DMS 273 (cell line): ENCODE results near the gene LBHD2.

Experiments
- DNase-seq: peaks from one replicate; lab custom pipeline; 2025; ENCODE audit not compliant: unreplicated experiment; lab: John Stamatoyannopoulos, UW

Gene LBHD2

DNA sequence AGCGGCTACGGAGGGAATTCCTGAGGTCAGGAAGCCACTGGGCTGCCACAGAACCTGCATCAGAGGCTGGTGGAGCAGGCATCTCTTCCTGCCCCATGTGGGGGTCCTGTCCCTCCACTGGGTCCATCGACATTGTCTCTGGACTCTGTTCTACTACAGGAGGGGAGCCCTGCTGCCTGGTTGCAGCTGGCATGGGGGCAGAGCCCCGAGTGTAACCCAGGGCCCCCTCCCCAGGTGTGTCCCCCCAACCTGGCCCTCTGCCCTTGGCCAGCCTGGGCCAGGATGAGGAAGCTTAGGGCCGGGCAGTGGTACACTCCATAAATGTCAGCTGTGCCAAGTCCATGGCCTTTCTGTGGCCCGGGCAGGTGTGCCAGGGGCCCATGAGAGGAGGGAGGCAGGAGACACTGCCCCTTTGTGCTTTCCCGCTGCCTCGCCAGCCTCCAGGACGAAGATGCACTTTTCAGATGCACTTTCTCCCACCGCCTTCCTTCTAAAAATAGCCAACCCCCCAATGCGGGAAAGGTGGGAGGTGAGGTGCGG lies 6.5 kb downstream of the LBHD2 start:
- DNase-seq: no peak

- DNase-seq: peak; percentile 84
These were observed 7.3 kb downstream of the LBHD2 start for GRCh38 chr14:103091041-103091882.

DNA sequence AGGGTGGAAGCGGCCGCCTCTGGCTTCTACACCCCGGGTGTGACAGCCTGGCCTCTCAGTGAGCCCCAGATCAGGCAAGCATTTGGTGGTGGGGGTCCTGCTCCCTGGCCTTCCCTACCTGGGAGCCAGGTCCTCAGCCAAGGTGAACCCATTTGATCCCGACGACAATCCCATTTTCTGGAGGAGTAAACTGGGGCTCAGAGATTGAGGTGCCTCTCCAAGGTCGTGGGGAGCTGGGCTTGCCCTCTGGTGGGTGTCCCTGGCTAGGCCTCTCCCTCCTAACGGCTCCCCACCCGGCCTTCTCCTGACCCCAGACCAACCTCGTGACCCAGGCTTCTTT lies 7.8 kb downstream of the LBHD2 start:
- DNase-seq: no peak

DNA sequence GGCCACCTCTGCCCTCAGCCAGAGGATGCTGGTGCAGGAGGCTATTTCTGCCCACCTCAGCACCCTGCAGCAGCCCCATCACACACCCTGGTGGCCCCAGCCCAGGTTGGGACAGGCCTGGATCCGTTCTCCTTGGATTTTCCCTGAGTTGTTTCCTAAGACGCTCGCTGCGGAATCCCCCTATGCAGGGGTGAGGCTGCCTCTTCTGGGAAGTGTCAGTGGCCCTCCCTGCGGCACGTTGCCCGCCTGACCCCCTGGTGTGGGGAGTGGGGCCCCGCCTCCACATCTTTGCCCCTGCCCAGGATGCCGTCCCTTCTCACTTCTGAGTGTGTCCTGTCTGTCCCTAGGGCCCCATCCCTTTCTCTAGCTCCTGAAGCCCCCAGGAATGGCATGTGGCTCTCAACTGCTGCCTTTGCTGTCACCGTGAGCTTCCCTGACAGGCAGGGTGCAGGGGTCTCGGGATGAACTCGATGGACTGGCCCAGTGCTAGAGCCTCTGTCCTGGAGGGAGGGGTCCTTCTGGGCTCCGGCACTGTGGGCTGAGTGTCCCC lies 9.9 kb downstream of the LBHD2 start:
- no peak for DNase-seq

DNA sequence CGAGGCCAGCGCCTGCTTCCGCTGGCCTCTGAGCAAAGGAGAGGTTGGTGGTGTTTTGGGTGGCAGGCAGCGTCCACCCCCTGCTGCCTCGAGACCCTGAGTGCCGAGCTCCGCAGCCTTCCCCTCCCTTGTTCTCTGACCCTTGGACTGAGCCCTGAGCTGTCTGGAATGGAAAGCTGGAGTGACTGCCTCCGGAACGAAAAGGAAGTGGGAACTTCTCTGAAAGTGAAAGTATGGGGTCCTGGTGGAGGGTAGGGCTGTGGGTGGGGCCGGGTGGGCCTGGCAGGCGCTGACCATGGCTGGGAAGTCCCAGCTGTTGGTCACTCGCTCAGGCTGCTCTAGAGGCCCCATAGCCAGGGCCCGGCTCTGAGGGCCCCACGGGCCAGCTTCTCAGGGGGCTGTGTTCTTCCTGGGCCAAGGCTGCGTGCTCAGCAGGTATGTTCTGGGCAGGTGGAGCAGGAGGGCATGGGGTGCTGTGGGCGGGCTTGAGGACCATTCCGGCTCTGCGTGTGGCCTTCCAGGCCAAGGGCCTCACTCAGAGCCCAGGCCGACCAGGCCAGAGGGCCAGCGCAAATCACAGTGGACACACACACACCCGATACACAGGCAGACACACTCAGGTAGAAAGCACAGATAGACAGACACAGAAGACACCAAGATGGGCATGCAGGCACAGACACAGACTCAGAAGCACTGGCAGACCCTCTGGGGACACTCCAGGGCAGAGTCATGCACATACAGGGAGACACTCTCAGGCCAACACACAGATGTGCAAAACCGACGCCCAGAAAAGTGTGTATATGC lies 10.6 kb downstream of the LBHD2 start, which contains the start of gene EXOC3L4:
Gene EXOC3L4, plus strand, starts transcription at position 320 of the 804 bp plus-strand sequence. CDS start 5,495 bp downstream, outside the sequence.
- DNase-seq: no peak

DNA sequence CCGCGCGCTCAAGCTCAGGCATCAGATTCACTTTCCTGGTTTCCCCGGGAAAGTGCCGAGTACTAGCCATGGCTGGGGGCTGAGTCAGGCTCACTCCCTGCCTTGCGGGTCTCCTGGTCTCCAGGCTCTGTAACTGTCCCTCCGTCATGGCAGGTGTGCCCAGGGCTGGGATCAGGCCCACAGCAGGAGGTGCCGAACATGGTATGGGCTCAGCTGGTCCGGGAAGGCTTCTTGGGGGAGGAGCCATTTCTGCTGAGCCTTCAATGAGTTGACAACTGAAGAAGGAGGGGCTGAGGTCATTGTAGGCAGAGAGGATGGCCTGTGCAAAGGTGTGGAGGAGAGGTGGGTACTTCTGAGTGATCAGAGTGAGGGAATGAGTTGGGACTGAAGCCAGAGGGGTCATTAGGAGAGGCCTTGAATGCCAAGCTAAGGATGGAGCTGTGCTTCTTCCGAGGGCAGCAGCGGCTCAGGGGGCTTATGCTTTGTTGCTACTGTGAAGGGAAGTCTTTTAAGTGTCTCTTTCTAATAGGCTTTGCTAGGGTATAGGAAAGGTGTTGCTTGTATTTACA lies 11.3 kb downstream of the LBHD2 start:
- DNase-seq: no peak

- no peak for DNase-seq
These were observed 12.4 kb downstream of the LBHD2 start for GRCh38 chr14:103096387-103096786.

DNA sequence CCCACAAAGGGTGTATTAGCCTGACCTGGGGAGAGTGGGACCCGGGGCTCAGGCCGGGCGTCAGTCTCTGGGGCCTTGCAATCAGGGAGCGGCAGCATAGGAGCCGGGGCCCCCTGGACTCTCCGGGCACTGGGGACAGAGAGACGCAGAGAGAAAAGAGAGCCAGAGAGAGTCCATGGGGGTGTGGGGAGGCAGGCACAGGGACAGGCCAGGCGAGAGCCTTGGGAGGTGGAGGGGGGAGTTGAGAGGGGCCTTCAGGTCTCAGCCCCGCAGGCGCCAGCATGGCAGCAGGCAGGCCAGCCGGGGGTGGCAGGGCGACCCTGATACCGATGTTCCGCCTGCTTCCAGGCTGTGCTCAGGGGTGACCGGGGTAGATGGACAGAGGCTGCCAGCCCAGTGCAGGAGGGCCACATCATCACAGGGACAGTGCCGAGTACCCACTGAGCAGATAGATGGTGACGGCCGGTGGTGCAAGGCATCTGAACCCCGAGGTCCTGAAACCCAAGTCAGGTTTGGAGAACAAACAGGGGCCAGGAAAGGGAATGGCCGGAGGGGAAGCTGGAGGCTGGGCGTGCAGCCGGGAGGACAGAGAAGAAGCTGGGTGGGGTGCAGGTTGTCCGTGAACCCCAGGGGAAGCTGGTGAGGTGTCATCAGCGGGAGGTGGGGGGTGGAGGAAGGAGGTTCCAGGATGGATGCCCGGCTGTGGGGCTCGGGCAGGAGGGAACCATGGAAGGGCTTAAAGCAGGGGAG lies 13.4 kb downstream of the LBHD2 start:
- no peak for DNase-seq

DNA sequence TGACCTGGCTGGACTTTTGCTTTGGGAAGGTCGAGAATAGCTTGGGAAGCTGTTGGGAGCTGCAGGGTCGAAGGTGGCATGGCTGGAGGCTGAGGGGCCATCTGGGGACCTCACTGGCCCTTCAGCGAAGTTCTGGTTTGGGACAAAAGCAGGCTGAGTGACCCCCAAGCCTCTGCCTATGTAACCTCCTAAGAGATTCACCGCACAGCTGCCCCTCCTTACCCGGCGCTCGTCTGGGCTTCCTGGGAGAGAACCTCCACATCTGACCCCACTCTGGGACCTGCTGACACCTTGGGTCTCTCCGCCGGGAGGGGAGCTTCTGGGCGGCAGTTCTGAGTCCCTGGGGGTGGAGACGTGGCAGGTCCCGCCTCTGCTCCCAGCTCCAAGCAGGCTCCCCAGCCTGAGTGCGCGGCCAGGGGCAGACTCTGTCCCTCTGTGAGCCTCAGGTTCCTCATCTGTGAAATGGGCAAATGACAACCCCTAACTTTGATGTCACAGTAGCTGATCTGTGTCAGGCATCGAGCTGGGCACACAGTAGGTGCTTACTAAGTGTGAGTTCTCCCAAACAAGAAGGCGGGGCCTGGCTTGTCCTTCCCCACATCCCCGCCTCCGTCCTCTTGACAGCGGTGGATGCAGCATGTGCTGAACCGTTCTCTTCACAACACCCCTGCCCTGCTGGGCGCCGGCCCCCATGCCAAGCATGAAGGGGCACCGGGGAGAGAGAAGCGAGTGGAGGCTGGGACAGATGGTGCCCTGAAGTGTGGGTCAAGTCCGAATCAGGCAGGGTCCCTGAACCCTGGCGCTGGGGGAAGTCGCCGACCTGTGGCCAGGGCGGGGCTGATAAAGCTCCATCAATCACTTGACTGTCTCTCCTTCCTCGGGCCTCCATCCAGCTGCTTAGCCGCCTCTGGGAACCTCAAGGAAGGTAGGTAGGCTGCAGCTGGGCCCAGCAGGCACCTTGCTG lies 14.3 kb downstream of the LBHD2 start:
- no peak for DNase-seq

DNA sequence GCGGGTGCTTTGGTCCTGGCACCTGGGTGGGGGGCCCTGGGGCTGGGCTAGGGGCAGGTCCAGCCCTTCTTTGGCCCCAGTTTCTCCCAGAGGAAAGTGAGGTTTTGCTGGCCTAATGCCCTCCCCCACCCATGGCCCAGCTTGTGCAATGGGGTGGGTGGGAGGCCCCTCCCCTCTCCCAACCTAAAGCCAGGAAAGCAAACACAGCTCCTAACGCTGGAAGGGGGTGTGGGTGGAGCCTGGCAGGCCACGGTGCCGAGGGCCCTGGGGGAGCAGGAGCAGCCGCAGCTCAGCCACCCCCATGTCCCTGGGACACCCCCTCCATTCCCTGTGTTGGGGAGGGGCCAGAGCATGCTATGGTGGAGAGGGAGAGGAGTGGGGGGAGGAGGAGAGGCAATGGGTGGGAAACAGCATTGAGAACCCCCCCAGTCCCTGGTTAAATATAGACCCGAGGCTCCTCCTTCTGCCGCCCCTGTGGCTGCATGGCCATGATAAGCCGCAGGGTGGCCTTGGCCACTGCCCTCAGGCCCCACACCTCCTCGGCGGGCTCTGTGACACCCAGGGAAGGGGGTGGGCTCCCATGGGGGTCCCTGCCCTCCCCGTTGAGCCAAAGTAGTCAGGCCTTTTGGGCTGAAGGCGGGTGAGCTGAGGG lies 15.2 kb downstream of the LBHD2 start:
- DNase-seq: no peak

DNA sequence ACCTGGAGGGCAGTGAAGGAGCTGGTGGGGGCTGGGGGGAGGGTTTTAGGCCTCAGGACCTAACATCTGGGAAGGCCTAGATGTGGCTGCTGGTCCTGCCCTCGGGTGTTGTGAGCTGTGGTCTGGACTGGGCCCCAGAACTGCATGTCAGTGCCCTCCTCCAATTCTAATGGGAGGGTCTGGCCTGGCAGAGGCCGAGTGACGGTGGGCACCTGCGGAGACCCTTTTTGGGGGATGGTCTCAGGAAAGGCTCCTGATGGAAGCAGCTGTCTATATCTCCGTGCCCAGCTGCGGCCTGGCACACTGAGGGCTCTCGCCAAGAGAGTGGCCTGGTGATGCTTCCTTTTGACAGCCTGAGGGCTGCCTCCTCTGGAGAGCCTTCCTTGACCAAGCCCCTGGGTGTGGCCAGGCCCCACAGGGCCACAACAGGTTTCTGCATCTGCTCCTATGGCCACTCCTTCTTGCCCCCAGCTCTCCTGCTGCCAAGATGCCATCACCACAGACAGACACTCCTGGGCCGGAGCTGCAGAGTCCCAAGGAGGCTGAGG lies 15.8 kb downstream of the LBHD2 start:
- no peak for DNase-seq

GRCh38 chr14:103100281-103101121 lies 16.5 kb downstream of the LBHD2 start:
- DNase-seq: no peak

GRCh38 chr14:103101257-103101962 lies 17.4 kb downstream of the LBHD2 start:
- DNase-seq: peak; percentile 33

DNA sequence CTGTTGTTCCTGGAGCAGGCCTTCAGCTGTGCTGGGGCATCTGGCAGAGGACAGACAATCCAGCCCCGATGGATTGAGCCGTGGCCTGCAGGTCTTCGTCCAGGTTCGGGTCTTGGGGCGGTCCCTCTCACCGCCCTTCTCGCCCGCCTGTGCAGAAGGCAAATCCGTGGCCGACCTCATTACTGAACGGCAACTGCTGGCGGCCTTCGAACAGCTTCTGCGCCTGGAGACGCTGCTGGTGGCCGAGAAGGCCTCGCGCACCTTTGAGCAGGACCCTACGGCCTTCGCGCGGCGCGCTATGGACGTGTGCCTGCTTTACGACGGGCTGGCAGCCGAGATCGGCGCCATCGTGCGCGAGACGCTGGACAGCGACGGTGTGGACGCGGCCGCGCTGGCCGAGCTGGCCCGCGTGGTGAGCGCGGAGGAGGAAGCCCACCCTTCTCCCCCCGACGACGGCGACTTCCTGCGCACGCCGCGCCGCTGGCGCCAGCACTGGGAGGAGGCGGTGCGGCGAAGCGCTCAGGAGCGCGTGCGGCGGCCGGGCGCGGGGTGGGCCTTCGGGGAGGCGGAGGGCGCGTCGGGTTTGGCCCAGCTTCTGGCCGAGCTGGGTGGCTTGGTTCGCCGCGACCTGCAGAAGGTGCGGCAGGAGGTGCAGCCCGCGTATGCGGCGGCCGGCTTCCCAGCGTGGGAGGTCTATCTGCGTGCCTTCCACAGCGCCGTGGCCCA lies 18.1 kb downstream of the LBHD2 start:
- no peak for DNase-seq

GRCh38 chr14:103102689-103103260 lies 18.8 kb downstream of the LBHD2 start:
- no peak for DNase-seq
